Astrocyte (in vitro differentiated cells and primary cell): ENCODE results near the gene PML.
"Not testable (repeated sequence)": the region's sequence is repeated elsewhere in the genome, so short reads cannot be mapped to it uniquely, and the experiment has no call there.

Experiments used
- CTCF ChIP-seq: IDR thresholded peaks from 2 replicates; pipeline ENCODE4 v1.5.1; 2011; ENCODE audit warnings: low read depth, mild to moderate bottlenecking, inconsistent platforms, low read length, moderate library complexity; ENCODE audit not compliant: insufficient read depth
- EZH2 ChIP-seq: IDR thresholded peaks from 2 replicates; pipeline ENCODE4 v1.6.1; 2012; ENCODE audit warnings: mild to moderate bottlenecking, low read length, inconsistent platforms; ENCODE audit not compliant: insufficient read depth

GRCh38 chr15:74064822-74065221, 70.3 kb downstream of the PML start:
- not testable (repeated sequence) for TF ChIP-seq CTCF, EZH2
